ENCODE data around the gene HOXB6.

DNA sequence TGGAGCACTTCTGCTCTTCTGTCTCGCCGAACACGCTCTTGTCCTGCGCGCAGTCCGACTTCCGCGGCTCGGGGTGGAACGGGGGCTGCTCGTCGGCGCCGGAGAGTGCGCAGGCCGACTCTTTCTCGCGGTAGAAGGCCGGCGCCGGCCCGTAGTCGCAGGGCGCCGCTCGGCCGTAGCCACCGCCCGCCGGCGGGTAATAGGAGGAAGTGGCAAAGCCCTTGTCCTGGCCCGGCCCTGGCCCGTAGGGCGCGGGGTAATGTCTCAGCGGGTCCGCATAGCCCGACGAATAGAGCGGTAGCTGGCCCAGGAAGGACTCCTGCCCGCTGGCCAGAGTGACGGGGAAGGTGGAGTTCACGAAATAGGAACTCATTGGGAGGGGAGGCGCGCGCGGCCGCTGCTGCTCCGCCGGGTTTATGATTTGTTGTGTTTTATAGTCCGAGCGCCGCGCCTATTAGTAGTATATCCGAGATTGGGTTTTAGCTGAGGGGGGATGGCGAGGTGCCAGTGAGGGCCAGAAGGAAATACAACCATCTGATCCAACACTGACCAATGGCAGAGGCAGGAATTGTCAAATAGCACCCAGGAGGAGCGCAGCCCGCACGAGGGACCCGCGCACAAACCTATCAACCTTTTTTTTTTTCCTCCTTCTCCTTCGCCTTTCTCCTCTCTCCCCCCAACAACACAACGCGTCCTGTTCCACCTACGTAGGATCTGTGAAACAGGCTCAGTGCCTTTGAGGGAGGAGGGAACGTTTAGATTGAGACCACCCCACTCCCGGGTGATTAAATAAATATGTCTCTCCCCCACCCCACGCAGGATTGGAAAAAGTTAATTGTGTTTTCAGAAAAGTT, 6.8 kb downstream of the HOXB6 start:
- TF ChIP-seq CTCF (IDR thresholded peaks at IDR 0.05; ENCODE audit: low read depth, low read length, missing input control): no peak
- no peak for TF ChIP-seq RAD21 (IDR thresholded peaks at IDR 0.05)
- no peak for TF ChIP-seq TAF1 (conservative IDR thresholded peaks at IDR 0.05)
- no peak for TF ChIP-seq YY1 (IDR thresholded peaks at IDR 0.05)
- no peak for TF ChIP-seq HNF4A (conservative IDR thresholded peaks at IDR 0.05)
- TF ChIP-seq, protein P1, sequence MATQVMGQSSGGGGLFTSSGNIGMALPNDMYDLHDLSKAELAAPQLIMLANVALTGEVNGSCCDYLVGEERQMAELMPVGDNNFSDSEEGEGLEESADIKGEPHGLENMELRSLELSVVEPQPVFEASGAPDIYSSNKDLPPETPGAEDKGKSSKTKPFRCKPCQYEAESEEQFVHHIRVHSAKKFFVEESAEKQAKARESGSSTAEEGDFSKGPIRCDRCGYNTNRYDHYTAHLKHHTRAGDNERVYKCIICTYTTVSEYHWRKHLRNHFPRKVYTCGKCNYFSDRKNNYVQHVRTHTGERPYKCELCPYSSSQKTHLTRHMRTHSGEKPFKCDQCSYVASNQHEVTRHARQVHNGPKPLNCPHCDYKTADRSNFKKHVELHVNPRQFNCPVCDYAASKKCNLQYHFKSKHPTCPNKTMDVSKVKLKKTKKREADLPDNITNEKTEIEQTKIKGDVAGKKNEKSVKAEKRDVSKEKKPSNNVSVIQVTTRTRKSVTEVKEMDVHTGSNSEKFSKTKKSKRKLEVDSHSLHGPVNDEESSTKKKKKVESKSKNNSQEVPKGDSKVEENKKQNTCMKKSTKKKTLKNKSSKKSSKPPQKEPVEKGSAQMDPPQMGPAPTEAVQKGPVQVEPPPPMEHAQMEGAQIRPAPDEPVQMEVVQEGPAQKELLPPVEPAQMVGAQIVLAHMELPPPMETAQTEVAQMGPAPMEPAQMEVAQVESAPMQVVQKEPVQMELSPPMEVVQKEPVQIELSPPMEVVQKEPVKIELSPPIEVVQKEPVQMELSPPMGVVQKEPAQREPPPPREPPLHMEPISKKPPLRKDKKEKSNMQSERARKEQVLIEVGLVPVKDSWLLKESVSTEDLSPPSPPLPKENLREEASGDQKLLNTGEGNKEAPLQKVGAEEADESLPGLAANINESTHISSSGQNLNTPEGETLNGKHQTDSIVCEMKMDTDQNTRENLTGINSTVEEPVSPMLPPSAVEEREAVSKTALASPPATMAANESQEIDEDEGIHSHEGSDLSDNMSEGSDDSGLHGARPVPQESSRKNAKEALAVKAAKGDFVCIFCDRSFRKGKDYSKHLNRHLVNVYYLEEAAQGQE (IDR thresholded peaks at IDR 0.05): no peak
- TF ChIP-seq, protein P2, sequence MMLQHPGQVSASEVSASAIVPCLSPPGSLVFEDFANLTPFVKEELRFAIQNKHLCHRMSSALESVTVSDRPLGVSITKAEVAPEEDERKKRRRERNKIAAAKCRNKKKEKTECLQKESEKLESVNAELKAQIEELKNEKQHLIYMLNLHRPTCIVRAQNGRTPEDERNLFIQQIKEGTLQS (IDR thresholded peaks at IDR 0.05): no peak
- TF ChIP-seq MAX (IDR thresholded peaks at IDR 0.05): no peak
- TF ChIP-seq JUND (IDR thresholded peaks at IDR 0.05): no peak
- no peak for TF ChIP-seq RXRA (IDR thresholded peaks at IDR 0.05)
- TF ChIP-seq SP1 (IDR thresholded peaks at IDR 0.05): no peak
- no peak for TF ChIP-seq FOXA1 (IDR thresholded peaks at IDR 0.05)
- TF ChIP-seq FOXA2 (IDR thresholded peaks at IDR 0.05): no peak
- TF ChIP-seq GABPA (IDR thresholded peaks at IDR 0.05 in 1 of 2, conservative IDR thresholded peaks at IDR 0.05 in 1 of 2): no peak
